ENCODE measurements around the gene PCSK5.

Gene PCSK5

GRCh38 chr9:76373173-76373783 is 482.8 kb downstream of the PCSK5 start:
- DNase-seq (ENCODE audit: extremely low read depth, insufficient read length) = no peak
- TF ChIP-seq CTCF (IDR thresholded peaks at IDR 0.05; ENCODE audit: insufficient read depth, low read length, poor library complexity, severe bottlenecking) = no peak

GRCh38 chr9:76373784-76374474 is 483.5 kb downstream of the PCSK5 start:
- no peaks in the 10 kb centered on the region for H3K36me3 ChIP-seq (ENCODE audit: control insufficient read depth, insufficient read depth, low read length)
- H3K27me3 ChIP-seq (replicated peaks; ENCODE audit: control insufficient read depth, insufficient read depth, low read length) = no peaks in the 10 kb centered on the region
- no peak overlapping the region for H3K4me3 ChIP-seq (replicated peaks; ENCODE audit: low read depth, low read length)
- no peak for TF ChIP-seq CTCF (IDR thresholded peaks at IDR 0.05; ENCODE audit: insufficient read depth, low read length, poor library complexity, severe bottlenecking)
- DNase-seq (ENCODE audit: extremely low read depth, insufficient read length) = no peak

More at GRCh38 chr9:76373173-76373783, 482.8 kb downstream of the PCSK5 start:
- H3K27me3 ChIP-seq (replicated peaks; ENCODE audit: control insufficient read depth, insufficient read depth, low read length) = no peaks in the 10 kb centered on the region
- no peaks in the 10 kb centered on the region for H3K36me3 ChIP-seq (ENCODE audit: control insufficient read depth, insufficient read depth, low read length)
- no peak overlapping the region for H3K4me3 ChIP-seq (replicated peaks; ENCODE audit: low read depth, low read length)

- Histone ChIP-seq H3K36me3 (ENCODE audit: control insufficient read depth, insufficient read depth, low read length) (no peaks in the 10 kb centered on the region), H3K4me3 (replicated peaks; ENCODE audit: low read depth, low read length) (no peak overlapping the region), H3K27me3 (replicated peaks; ENCODE audit: control insufficient read depth, insufficient read depth, low read length) (no peaks in the 10 kb centered on the region)
- DNase-seq (ENCODE audit: extremely low read depth, insufficient read length) = no peak
- no peak for TF ChIP-seq CTCF (IDR thresholded peaks at IDR 0.05; ENCODE audit: insufficient read depth, low read length, poor library complexity, severe bottlenecking)
Measured at GRCh38 chr9:76374783-76375559, 484.5 kb downstream of the PCSK5 start.

- DNase-seq (ENCODE audit: extremely low read depth, insufficient read length) = no peak
- Histone ChIP-seq H3K4me3 (replicated peaks; ENCODE audit: low read depth, low read length) (no peak overlapping the region), H3K36me3 (ENCODE audit: control insufficient read depth, insufficient read depth, low read length) (no peaks in the 10 kb centered on the region), H3K27me3 (replicated peaks; ENCODE audit: control insufficient read depth, insufficient read depth, low read length) (no peaks in the 10 kb centered on the region)
- TF ChIP-seq CTCF (IDR thresholded peaks at IDR 0.05; ENCODE audit: insufficient read depth, low read length, poor library complexity, severe bottlenecking) = no peak
Measured at GRCh38 chr9:76377791-76378190, 487.3 kb downstream of the PCSK5 start.

- no peak overlapping the region for H3K4me3 ChIP-seq (replicated peaks; ENCODE audit: low read depth, low read length)
- H3K27me3 ChIP-seq (replicated peaks; ENCODE audit: control insufficient read depth, insufficient read depth, low read length) = no peaks in the 10 kb centered on the region
- H3K36me3 ChIP-seq (ENCODE audit: control insufficient read depth, insufficient read depth, low read length) = no peaks in the 10 kb centered on the region
- TF ChIP-seq CTCF (IDR thresholded peaks at IDR 0.05; ENCODE audit: insufficient read depth, low read length, poor library complexity, severe bottlenecking) = no peak
- DNase-seq (ENCODE audit: extremely low read depth, insufficient read length) = no peak
Measured at GRCh38 chr9:76378367-76379073, 488.0 kb downstream of the PCSK5 start.

Measured in GM06990 (cell line).